Stimulated activated CD4-positive, alpha-beta T cell treated with anti-CD3 and anti-CD28 coated beads, Interleukin-2, amount 100 ng/mL, for 48 hours (primary cell): ENCODE data around the gene RNF223.
"Not testable (repeated sequence)": the region's sequence is repeated elsewhere in the genome, so short reads cannot be mapped to it uniquely, and the experiment has no call there.

Experiments
- DNase-seq, 2 donors: peaks; one replicate each; pipeline ENCODE4 v3.0.0-alpha.2; 2020

Gene RNF223

GRCh38 chr1:1058088-1058905 lies 15.8 kb downstream of the RNF223 start:
- no peak for DNase-seq

GRCh38 chr1:1057769-1058087 lies 16.4 kb downstream of the RNF223 start:
- not testable (repeated sequence) for DNase-seq

- DNase-seq, result no peak
These were observed 18.0 kb downstream of the RNF223 start for GRCh38 chr1:1055841-1056736.

GRCh38 chr1:1054971-1055370 lies 19.1 kb downstream of the RNF223 start:
- no peak for DNase-seq

- no peak for DNase-seq
These were observed 19.9 kb downstream of the RNF223 start for GRCh38 chr1:1054099-1054700.

- no peak for DNase-seq
These were observed 20.4 kb downstream of the RNF223 start for GRCh38 chr1:1053682-1054081.

- no peak for DNase-seq
These were observed 21.1 kb downstream of the RNF223 start for GRCh38 chr1:1053022-1053421.

GRCh38 chr1:1052003-1052840 lies 21.9 kb downstream of the RNF223 start:
- DNase-seq, result no peak

- DNase-seq, result no peak
These were observed 22.8 kb downstream of the RNF223 start for GRCh38 chr1:1051127-1051810.

- no peak for DNase-seq
These were observed 23.5 kb downstream of the RNF223 start for GRCh38 chr1:1050577-1051052.

- DNase-seq, result no peak
These were observed 24.6 kb downstream of the RNF223 start for GRCh38 chr1:1049318-1050165.

GRCh38 chr1:1048765-1049164 lies 25.3 kb downstream of the RNF223 start:
- no peak for DNase-seq

GRCh38 chr1:1047963-1048362 lies 26.1 kb downstream of the RNF223 start:
- no peak for DNase-seq

GRCh38 chr1:1047407-1047806 lies 26.7 kb downstream of the RNF223 start:
- no peak for DNase-seq

GRCh38 chr1:1046767-1047166 lies 27.3 kb downstream of the RNF223 start:
- DNase-seq, result no peak

- no peak for DNase-seq
These were observed 27.9 kb downstream of the RNF223 start for GRCh38 chr1:1046243-1046642.

GRCh38 chr1:1045129-1045528 lies 29.0 kb downstream of the RNF223 start:
- no peak for DNase-seq

GRCh38 chr1:1044455-1045078 lies 29.5 kb downstream of the RNF223 start:
- no peak for DNase-seq

- DNase-seq, result no peak
These were observed 30.2 kb downstream of the RNF223 start for GRCh38 chr1:1043921-1044320.

- DNase-seq, result no peak
These were observed 30.7 kb downstream of the RNF223 start for GRCh38 chr1:1043411-1043810.

- DNase-seq, result no peak
These were observed 31.3 kb downstream of the RNF223 start for GRCh38 chr1:1042835-1043234.
